Measurements from ENCODE around the gene ADCY1.

Gene ADCY1

GRCh38 chr7:45625714-45626440 lies 51.7 kb downstream of the ADCY1 start:
- peak; percentile 9 for DNase-seq (ENCODE audit: low read depth)

DNA sequence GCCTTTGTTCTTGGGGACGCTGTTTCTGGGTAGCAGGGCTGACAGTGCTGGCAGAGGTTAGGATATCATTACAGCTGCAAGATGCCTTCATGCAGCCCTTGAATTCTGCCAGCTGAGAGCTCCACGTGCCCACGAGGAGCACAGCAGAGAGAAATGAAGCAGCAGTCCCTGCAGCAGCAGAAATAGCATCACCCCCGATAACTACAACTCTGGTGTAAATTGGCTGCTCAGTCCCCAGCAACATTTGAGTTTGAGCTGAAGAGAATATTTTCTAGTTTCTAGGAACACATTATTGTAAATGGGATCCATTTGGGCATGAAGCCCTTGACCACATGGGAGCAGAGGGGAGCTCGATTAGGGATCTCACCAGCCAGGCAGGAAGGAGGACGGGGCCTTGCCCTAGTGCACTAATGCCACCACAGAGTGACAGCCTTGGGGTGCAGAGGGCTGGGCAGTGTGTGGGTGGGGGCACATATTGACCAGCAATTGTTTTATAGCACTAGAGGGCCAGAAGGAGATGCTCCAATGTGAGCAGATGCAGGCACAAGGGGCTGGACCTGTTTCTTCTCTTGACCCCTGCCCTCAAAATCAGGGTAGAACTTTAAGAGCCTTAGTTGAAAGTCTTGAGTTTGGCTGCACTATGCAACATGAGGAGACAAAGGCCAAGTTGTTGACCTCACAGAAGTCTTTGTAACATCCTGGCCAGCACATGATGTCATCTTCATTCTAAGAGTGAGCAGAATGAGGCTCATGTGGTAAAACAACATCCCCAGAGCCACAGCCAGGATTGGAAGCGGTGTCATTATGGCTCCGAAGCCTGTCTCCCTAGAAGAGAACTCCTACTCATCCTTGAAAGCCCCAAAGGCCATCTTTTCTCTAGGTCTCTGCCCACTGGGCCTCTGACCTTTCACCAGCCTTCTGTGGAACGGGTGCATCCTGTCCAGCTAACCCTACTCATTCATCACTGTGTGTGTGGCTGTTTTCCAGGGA lies 52.6 kb downstream of the ADCY1 start:
- no peak for DNase-seq (ENCODE audit: low read depth)

- DNase-seq (ENCODE audit: low read depth): no peak
Observed at GRCh38 chr7:45627691-45628456, 53.7 kb downstream of the ADCY1 start.

DNA sequence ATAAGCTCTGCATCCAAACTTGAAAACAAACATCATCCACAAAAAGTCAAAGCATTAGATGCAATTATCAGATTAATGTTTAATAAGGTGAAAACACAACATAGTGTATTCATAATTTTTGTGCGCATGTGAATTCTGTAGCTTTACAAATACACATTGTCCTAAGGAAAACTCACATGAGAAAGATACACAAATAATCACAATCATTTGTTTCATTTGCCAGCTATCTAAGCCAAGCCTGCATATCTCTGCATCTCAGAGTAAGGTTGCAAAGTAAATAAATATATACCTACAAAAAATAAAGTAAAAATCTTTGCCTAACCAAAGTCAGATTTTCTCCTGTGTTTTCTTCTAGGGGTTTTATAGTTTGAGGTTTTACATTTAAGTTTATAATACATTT lies 57.4 kb downstream of the ADCY1 start:
- no peak for DNase-seq (ENCODE audit: low read depth)

DNA sequence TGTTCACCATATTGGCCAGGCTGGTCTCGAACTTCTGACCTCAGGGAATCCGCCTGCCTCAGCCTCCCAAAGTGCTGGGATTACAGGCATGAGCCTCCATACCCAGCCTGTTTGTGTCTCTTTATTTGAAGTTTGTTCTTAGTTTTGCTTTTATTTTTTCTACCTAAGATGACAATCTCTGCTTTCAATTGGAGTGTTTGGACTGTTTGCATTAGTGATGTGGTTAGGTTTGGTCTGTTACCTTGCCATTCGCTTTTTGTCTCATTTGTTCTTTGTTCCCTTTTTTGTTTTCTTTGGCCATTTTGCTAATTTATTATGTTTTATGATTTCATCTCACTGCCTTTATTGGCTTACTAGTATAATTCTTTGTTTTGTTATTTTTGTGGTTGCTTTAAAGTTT lies 62.6 kb downstream of the ADCY1 start:
- no peak for DNase-seq (ENCODE audit: low read depth)

DNA sequence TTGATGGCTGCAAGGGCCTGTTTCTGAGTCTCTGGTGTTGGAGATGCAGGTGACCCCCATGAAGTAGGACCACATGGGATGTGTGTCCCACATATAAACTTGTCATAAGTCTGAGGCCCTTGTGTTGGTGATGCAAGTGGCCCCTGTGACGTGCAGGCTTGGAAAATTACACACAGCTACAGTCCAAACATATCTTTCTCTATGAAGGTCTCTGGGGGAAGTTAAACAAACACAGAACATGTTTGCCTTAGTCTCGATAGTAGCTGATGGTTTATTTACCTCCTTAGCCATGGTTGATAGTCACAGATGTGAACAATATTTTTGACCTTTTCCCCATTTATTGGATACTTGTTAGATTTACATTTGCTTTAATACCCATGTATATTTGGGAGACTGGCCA lies 64.7 kb downstream of the ADCY1 start:
- DNase-seq (ENCODE audit: low read depth): no peak

GRCh38 chr7:45642044-45642443 lies 67.9 kb downstream of the ADCY1 start:
- DNase-seq (ENCODE audit: low read depth): no peak

DNA sequence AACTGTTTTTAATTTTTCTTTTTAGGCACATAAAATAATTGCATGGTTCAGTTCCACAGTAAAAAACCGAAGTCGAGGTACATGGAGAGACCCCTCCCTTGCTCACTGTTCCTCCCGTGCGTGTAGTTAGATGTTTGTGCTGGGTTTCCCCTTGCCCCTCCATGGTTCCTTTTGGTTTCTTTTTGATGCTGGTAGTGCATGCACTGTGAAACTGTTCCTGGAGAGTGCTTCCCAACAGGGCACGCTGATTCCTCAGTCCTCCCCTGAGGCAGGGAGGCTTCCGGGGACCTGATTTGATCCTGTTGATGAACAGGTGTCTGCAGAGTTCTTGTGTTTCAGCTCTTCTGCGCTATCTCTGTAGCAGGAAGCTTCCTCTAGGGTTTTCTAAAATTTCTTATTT lies 69.5 kb downstream of the ADCY1 start:
- no peak for DNase-seq (ENCODE audit: low read depth)

- no peak for DNase-seq (ENCODE audit: low read depth)
Observed at GRCh38 chr7:45644237-45644636, 70.1 kb downstream of the ADCY1 start.

DNA sequence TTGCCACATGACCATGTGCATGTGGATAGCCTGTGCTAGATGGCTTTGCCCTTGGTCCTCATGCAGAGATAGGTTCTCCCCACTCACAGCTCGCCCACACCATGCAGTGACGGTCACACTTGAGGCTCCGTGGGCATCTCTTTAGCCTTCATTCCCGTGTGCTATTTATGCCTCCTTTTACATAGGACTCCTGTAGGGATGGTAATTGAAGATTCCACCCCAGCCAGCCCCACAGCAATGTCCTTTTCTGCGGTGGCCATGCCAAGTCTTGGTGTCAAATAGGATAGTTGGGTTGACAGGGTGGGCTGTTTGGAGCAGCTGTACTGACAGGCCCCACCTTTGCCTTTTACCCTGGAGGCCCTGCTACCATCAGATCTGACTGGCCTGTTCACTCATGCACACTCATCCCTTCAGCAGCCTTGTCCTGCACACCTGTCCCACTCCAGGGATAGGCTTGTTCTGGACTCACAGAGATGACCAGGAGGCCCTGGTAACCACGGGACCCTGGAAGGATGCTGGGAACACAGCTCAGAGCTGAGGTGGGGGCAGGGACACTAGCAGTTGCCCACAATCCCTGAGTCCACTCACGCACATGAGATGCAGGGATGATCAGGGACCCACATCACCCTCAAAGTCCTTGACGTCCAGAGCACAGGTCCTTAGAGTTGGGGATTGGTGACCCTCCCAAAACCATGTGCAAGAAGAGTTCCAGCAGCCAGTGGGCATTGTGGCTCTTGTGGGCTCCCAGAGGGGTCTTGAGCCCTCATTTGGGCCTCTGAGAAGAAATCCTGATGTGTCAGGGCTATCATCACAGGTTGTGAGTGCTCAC lies 71.2 kb downstream of the ADCY1 start:
- DNase-seq (ENCODE audit: low read depth): no peak

DNA sequence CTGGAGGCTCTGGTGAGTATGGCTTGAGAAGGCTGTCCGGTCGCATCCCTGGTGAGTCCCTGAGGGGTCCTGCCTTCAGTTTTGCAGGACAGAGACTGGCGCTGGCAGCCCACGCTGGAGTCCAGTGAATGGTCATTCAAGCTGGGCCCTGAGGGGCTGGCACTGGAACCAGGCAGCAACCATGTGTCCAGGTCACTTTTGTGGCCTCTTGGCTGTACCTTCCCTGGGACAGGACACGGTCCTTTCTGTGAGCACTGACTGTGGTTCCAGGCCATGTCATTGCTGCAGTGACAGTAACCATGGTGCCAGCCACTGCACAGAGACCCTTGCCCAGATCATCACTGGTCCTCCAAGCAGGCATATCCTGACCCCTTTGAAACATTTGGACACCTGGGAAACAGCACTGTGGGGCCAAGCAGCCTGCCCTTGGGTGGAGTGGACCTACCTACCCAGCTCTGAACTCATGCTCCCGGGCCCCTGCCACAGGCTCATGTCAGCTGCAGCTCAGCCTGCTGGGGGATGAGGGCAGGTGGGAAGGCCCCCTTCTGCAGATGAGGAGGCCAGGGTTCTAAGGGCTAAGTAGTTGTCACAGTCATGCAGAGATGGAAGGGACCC lies 72.1 kb downstream of the ADCY1 start:
- no peak for DNase-seq (ENCODE audit: low read depth)

DNA sequence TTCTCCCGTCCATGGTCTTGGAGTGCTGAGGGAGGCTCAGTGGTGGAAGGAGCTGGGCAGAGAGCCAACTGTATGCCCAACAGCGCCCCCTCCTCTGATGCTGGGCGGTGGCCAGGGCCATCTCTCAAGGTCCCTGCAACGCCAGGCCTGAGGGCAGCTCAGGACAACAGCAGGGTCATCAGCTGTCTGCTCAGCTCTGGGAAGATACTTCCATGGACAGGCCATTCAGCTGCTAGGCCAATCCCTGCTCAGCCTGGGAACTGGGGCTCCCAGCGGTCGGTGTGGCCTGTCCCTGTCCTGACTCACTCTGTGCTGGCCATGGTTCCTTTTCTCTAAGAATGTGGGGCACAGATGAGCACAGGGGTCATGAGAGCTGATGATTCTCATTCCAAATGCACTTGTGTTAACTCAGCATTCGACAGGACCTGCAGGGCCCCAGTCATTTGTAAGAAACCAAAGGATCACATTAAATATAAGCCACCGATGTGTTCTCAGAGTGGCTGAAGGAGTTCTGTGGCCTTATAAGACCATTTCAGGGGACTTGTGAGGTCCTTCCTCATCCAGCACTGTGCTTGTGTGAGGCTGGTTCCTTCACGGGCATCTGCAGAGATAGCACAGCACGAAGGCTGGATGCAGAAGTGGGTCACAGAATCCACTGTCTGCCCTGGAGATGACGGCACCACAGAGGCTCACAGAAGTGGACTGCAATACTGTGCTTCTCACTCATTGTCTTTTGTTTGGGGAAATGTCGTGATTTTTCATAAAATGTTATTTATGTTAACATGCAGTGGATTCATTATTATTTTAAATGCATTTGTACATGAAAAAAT lies 73.0 kb downstream of the ADCY1 start:
- no peak for DNase-seq (ENCODE audit: low read depth)

GRCh38 chr7:45647967-45648670 lies 74.0 kb downstream of the ADCY1 start:
- DNase-seq (ENCODE audit: low read depth): no peak

GRCh38 chr7:45648671-45648995 lies 74.5 kb downstream of the ADCY1 start:
- no peak for DNase-seq (ENCODE audit: low read depth)

DNA sequence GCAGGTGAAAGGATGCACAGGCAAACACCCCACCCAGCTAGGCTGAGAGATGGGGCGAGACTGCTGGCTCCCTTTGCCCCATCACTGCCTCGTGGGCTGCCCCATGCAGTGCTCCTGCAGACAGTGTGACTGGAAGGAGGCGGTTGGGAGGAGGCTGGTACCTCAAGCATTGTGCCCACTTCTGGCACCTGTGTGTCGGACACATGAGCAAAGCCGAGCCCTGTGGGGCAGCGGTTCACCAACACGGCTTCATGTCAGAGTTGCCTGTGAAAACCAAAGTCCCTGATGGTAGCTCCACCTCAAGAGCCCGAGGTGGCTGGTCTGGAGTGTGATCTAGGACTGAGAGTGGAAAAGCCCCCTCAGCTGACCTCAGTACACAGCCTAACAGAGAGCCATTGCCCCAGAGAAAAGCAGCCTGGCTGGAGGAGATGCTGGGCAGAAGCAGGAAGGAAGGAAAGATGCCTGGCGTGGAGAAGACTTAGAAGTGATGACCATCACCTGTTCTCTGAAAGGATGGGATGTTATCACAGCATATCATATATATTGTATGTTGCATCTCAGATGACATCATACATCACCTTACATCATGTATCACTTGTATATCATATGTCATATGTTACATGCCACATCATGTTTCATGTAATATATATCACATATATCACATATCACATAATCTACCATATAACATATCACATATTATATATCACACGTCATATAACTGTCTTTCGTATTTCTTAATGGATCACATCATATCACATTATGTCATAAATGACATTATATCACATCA lies 75.6 kb downstream of the ADCY1 start:
- DNase-seq (ENCODE audit: low read depth): no peak

DNA sequence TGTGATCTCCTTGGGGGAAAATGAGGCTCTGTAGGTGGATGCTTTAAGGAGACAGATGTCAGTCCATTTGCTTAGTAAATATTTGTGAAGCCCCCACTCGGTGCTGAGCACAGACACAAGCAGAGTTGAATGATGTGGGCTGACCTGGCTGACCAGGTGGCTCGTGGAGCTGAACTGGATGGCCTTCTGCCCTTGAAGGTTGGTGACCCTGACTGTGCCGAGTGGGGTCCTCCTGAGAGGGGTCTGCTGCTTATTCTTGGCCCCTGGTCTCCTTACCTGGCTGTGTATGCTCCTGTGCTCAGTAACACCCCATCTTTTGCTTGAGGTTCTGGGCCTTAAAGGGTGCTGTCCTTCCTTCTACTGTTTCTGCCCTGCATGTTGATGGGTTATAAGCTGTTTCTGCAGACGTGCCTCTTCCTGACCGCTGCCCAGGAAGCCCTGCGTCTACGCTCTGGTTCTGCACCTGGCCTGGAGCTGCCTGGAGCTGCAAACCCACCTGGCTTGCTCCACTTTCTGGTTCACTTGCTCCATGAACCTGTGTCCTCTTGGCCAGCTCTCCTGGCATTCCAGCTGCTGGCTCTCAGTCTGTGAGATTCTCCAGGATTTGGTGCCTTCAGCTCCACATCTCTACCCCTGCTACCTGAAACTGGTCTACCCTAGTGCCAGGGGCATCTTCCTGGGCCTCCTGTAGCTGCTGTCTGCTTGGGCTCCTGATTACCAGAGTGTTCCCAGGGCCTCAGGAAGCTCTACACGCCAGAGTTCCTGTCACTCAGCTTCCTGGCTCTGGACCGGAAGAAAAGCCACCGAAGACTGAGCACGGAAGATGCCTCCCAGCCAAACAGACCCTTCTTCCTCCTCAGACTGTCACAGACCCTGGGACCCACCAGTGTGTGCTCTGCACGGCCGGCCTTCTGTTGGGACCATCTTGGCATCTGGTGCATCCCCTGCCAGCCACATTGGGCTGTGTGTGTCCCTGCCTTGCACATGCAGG lies 76.5 kb downstream of the ADCY1 start:
- no peak for DNase-seq (ENCODE audit: low read depth)

DNA sequence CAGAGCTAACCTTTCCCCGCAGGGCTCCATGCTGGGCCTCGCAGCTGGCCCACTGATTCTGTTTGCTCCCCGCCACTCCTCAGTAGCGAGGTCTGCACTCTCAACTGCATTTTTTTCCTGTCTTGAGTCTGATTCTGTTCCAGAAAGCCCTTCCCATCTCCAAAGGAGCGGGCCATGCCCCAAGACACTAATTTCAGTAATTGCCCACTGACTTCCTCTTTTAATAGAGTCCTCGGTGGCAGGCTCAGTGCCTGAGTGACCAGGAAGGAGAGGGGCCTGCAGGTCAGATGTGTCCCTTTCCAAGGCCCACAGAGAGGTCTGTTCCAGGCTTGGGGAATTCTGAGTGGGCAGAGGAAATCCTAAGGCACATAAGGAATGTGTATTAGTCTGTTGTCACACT lies 77.4 kb downstream of the ADCY1 start:
- no peak for DNase-seq (ENCODE audit: low read depth)

GRCh38 chr7:45652630-45653029 lies 78.5 kb downstream of the ADCY1 start:
- DNase-seq (ENCODE audit: low read depth): no peak

Data from fibroblast of gingiva (primary cell).